RWPE2 (cell line): ENCODE results near the gene GDPD5.

Source experiments
- ATAC-seq: fragments of 200-7000 bp; cut with Tn5 transposase; 3 replicates; pipeline ENCODE4 v1.9.1; 2021; ENCODE audit warnings: low read depth
- DNase-seq: peaks from one replicate; pipeline ENCODE4 v3.0.0-alpha.2; 2020; ENCODE audit warnings: low spot score
- H3K27ac ChIP-seq: fragments of 450-650 bp; 2 replicates; pipeline ENCODE4 v1.5.1; 2017; ENCODE audit warnings: mild to moderate bottlenecking; ENCODE audit not compliant: poor library complexity, severe bottlenecking
- H3K27me3 ChIP-seq: fragments of 250-450 bp; sonication (Bioruptor Pico); 2 replicates; pipeline ENCODE4 v1.5.1; 2021; ENCODE audit warnings: mild to moderate bottlenecking, moderate library complexity; ENCODE audit not compliant: insufficient read depth, poor library complexity, severe bottlenecking
- H3K36me3 ChIP-seq: fragments of 250-450 bp; sonication (Bioruptor Pico); 2 replicates; pipeline ENCODE4 v1.5.1; 2020; ENCODE audit warnings: low read depth, mild to moderate bottlenecking, moderate library complexity
- H3K4me1 ChIP-seq: fragments of 250-450 bp; sonication (Bioruptor Pico); 2 replicates; pipeline ENCODE4 v1.5.1; 2021; ENCODE audit warnings: mild to moderate bottlenecking, moderate library complexity; ENCODE audit not compliant: insufficient read depth, poor library complexity, severe bottlenecking
- H3K4me3 ChIP-seq: fragments of 250-450 bp; sonication (Bioruptor Pico); 2 replicates; pipeline ENCODE4 v1.5.1; 2021; ENCODE audit warnings: mild to moderate bottlenecking, moderate library complexity; ENCODE audit not compliant: severe bottlenecking
- H3K9me3 ChIP-seq: fragments of 250-450 bp; sonication (Bioruptor Pico); 2 replicates; pipeline ENCODE4 v1.5.1; 2021; ENCODE audit warnings: mild to moderate bottlenecking, moderate library complexity; ENCODE audit not compliant: severe bottlenecking
- TF ChIP-seq, protein P1 (sequence below): fragments of 450-650 bp; IDR thresholded peaks from one replicate; pipeline ENCODE4 v1.5.1; 2017; ENCODE audit warnings: mild to moderate bottlenecking, moderate library complexity; ENCODE audit not compliant: poor library complexity, severe bottlenecking

Gene GDPD5

DNA sequence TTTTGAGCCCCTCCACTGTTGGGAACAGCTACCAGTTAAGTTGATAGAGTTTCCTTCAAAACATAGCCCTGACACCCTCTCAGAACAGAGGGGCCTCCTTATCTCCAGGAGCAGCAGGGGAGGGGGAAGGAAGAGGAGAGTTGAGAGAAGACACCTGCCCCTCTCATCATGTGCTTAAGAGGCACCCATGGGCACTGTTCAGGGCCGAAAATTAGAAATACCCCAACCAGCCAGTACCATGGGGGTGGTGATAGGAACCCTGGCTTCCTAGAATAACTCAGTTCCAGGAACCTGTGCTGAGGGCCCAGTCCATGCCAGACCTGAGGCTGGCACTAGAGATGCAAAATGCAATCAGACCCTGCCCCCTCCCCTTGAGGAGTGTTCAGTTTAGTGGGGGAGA, 9.3 kb upstream of the GDPD5 start:
- no peak for DNase-seq
- TF ChIP-seq, protein P1, sequence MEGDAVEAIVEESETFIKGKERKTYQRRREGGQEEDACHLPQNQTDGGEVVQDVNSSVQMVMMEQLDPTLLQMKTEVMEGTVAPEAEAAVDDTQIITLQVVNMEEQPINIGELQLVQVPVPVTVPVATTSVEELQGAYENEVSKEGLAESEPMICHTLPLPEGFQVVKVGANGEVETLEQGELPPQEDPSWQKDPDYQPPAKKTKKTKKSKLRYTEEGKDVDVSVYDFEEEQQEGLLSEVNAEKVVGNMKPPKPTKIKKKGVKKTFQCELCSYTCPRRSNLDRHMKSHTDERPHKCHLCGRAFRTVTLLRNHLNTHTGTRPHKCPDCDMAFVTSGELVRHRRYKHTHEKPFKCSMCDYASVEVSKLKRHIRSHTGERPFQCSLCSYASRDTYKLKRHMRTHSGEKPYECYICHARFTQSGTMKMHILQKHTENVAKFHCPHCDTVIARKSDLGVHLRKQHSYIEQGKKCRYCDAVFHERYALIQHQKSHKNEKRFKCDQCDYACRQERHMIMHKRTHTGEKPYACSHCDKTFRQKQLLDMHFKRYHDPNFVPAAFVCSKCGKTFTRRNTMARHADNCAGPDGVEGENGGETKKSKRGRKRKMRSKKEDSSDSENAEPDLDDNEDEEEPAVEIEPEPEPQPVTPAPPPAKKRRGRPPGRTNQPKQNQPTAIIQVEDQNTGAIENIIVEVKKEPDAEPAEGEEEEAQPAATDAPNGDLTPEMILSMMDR, result no peak
- no peaks in the 10 kb centered on the region for H3K27me3 ChIP-seq
- H3K36me3 ChIP-seq, result no peaks in the 10 kb centered on the region
- H3K27ac ChIP-seq, result no peak overlapping the region
- no peak overlapping the region for H3K4me3 ChIP-seq
- H3K4me1 ChIP-seq, result peaks cover 17% of the 10 kb centered on the region
- no peak for ATAC-seq
- no peaks in the 10 kb centered on the region for H3K9me3 ChIP-seq

DNA sequence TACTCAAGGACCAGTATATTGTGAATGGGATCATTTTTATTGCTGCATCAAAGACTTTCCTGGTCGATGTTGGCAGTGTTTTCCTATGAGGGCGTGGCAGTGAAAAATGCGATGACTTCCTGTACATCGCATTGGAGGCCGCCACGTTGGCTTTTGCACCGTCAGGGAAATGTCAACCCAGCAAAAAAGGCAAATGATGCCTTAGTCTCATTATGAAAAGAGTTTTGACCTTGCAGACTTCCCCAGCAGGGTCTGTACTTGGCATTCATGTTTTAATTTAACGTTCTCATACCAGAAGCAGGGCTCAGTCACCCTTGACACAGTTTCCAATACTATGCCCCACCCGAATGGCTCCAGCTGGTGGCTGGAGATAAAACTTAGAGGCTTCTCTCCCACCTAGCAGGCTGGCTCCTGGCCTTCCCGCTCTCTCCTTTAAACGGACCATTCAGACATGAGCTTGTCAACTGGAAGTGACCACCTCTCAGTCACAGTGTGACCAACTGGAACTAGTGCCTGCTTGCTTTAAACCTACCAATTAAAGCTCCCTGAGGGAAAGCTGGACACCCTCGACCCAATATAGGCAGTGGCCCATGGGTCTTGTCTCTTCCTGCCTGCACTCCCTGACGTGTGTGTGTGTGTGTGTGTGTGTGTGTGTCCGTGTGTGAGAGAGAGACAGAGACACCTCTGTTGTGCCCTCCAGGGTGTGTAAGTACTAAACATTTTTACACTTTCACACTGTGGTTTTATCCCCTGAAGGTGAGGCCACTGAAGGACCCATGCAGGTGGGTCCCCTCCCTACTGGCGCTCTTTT, 8.7 kb upstream of the GDPD5 start:
- TF ChIP-seq, protein P1, result no peak
- H3K27me3 ChIP-seq, result no peaks in the 10 kb centered on the region
- H3K27ac ChIP-seq, result no peak overlapping the region

DNA sequence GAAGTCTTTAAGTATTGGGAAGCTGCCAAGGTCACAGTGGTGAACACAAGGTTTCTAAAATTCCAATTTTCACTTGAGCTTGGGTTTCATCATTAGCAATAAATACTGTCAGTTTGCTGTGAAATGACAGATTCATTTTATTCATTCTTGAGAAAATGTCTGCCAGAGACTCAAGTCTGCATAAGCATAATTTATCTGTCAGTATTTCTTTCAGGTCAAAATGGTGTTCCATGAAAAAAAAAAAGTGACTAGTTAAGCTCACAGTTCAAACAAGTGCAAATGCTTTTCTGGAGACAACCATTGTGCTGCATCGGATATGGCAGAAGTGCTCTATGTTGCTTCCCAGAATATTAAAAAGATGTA, 8.1 kb upstream of the GDPD5 start:
- Histone ChIP-seq H3K4me1 (peaks cover 17% of the 10 kb centered on the region), H3K4me3 (no peak overlapping the region), H3K27ac (no peak overlapping the region), H3K27me3 (no peaks in the 10 kb centered on the region), H3K36me3 (no peaks in the 10 kb centered on the region), H3K9me3 (no peaks in the 10 kb centered on the region)
- DNase-seq, result no peak
- TF ChIP-seq, protein P1, result no peak
- ATAC-seq, result no peak

More for the DNA sequence above, 8.7 kb upstream of the GDPD5 start:
- Histone ChIP-seq H3K36me3 (no peaks in the 10 kb centered on the region), H3K4me3 (no peak overlapping the region), H3K4me1 (peaks cover 17% of the 10 kb centered on the region), H3K9me3 (no peaks in the 10 kb centered on the region)
- DNase-seq, result no peak
- no peak for ATAC-seq

DNA sequence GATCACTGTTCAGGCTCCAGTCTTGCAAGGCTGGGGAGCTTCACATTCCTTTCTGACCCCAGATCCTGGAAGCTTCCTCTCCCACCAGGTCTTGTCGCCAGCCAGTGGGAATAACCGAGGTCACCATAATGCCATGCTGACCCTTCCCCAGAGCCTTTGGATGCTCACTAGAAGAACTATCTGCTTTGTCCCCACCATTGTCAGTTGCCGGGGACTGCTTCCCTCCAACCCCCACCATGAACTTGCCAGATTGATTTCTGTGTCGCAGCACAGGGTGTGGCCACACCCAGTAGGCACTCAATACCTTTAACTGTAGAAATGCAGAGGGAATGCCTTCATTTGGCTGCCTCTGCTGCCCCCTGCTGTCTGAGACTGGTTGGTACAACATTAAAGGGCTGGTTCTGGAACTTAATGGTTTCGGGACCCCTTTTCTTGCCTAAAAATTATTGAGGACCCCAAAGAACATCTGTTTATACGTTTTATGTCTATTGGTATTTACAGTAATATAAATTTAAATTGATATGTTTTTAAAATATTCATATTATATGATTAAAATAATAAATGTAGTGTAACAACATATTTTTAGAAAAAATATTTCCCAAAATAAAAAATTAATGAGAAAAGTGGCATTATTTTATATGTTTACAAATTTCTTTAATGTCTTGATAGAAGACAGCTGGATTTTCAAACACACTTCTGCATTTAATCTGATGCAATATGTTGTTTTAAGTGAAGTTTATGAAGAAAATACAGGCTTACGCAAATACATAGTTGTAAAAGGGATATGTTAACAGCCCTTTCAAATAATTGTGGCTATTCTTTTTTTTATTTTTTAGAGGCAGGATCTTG, 6.7 kb upstream of the GDPD5 start:
- Histone ChIP-seq H3K4me3 (no peak overlapping the region), H3K27me3 (no peaks in the 10 kb centered on the region), H3K4me1 (peaks cover 17% of the 10 kb centered on the region), H3K27ac (no peak overlapping the region), H3K9me3 (no peaks in the 10 kb centered on the region), H3K36me3 (no peaks in the 10 kb centered on the region)
- DNase-seq, result no peak
- peak; percentile 68 for ATAC-seq
- TF ChIP-seq, protein P1, result peak; percentile 95
